Colonic mucosa (tissue), 4 donors: ENCODE measurements around the gene PKN1. TPM values are rescaled to one million over a fixed set of nuclear protein-coding genes. Genes with fewer than 3 reads are reported as not detected.

Experiments
- DNase-seq: peaks from one replicate; pipeline ENCODE4 v3.0.0-alpha.2; 2020
- H3K27ac ChIP-seq: fragments of 200-600 bp; one replicate; pipeline ENCODE4 v1.8.0; 2021
- H3K27me3 ChIP-seq: fragments of 200-600 bp; one replicate; pipeline ENCODE4 v1.8.0; 2021
- H3K36me3 ChIP-seq: fragments of 200-600 bp; one replicate; pipeline ENCODE4 v1.8.0; 2021
- H3K4me1 ChIP-seq: fragments of 200-600 bp; one replicate; pipeline ENCODE4 v1.8.0; 2021; ENCODE audit warnings: mild to moderate bottlenecking
- H3K4me3 ChIP-seq: fragments of 200-600 bp; one replicate; pipeline ENCODE4 v1.8.0; 2021
- H3K9ac ChIP-seq, 2 donors: one replicate each; pipeline ENCODE4 v1.7.0; 2013; ENCODE audit warnings: control low read depth in 2 of 2, low read depth in 2 of 2, low read length in 2 of 2
- H3K9me3 ChIP-seq: fragments of 200-600 bp; one replicate; pipeline ENCODE4 v1.8.0; 2021
- intact Hi-C: fragments of 100-400 bp; cut with DNase I; formaldehyde crosslinking; loops from one replicate; pipeline ENCODE4 v1.14.1; 2022
- total RNA-seq, 2 donors: library from RNA; stranded (reverse); fragmentation: NEBNext Ultra II Directional in 1 of 2; extraction: Animal tissue kit (Norgen Biotek cat#: 25700) in 1 of 2; gene quantifications; one replicate each; pipeline ENCODE4 v1.2.1, GENCODE V29; 2021
- TF ChIP-seq, protein P1 (sequence below): fragments of 200-600 bp; IDR thresholded peaks from one replicate; pipeline ENCODE4 v1.8.0; 2022; ENCODE audit warnings: antibody characterized with exemption, mild to moderate bottlenecking
- donor health status: healthy.
- donor health status: DM: no; HTN: no; CAD: no.
- donor health status: DM: no; HTN: no; CAD: no.

PKN1 gene
- total RNA-seq, 2 donors from 2014 or later = 35.9 to 37.5 TPM

GRCh38 chr19:14476673-14477401 is 43.7 kb downstream of the PKN1 start:
- Histone ChIP-seq H3K4me3 (no peak overlapping the region), H3K36me3 (peaks cover 6% of the 10 kb centered on the region), H3K27me3 (peaks cover 27% of the 10 kb centered on the region), H3K4me1 (peaks cover 9% of the 10 kb centered on the region), H3K9ac (no peak overlapping the region), H3K27ac (no peak overlapping the region), H3K9me3 (no peaks in the 10 kb centered on the region)
- TF ChIP-seq, protein P1, sequence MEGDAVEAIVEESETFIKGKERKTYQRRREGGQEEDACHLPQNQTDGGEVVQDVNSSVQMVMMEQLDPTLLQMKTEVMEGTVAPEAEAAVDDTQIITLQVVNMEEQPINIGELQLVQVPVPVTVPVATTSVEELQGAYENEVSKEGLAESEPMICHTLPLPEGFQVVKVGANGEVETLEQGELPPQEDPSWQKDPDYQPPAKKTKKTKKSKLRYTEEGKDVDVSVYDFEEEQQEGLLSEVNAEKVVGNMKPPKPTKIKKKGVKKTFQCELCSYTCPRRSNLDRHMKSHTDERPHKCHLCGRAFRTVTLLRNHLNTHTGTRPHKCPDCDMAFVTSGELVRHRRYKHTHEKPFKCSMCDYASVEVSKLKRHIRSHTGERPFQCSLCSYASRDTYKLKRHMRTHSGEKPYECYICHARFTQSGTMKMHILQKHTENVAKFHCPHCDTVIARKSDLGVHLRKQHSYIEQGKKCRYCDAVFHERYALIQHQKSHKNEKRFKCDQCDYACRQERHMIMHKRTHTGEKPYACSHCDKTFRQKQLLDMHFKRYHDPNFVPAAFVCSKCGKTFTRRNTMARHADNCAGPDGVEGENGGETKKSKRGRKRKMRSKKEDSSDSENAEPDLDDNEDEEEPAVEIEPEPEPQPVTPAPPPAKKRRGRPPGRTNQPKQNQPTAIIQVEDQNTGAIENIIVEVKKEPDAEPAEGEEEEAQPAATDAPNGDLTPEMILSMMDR = no peak
- DNase-seq = peak; percentile 60
- intact Hi-C loops = loop anchor here (10.0 kb wide), 1 partner anchor 332 kb away; no protein-coding TSS in a partner anchor

DNA sequence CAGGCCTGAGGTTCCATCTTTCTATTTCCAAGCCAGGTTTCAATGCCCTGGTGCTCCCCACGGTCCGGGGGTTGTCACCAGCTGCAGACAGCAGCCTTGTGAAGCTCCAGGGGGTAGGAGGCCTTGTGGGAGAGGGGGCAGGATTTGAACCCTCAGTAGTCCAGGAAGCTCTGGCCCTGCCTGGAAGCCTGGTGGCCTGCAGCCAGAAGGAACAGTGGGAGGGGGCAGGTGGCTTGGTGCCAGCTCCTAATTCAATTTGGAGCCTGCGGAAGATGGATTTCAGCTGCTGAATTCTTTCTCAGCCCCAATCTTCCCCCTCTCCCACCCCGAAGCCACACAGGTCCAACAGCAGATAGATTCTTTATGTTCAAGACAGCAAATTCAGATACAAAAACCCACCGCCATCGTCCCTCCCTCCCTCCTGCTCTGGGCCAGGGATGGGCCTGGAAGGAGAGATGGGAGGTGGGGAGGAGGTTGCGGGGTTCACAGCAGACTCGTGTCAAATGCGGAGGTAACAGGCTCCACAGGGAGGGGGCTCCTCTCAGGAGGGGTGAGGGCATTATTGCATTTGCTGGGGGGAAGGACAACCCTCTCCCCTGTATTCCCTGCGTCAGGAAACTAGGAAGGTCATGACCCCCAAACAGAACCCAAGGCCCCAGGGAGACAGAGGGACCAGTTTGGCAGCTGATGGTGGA is 44.5 kb downstream of the PKN1 start:
- H3K27ac ChIP-seq = no peak overlapping the region
- peaks cover 23% of the 10 kb centered on the region for H3K27me3 ChIP-seq
- TF ChIP-seq, protein P1 = no peak
- H3K4me3 ChIP-seq = no peak overlapping the region
- H3K9me3 ChIP-seq = no peaks in the 10 kb centered on the region
- H3K4me1 ChIP-seq = peaks cover 3% of the 10 kb centered on the region
- peaks cover 6% of the 10 kb centered on the region for H3K36me3 ChIP-seq
- no peak for DNase-seq
- H3K9ac ChIP-seq = peak overlapping the region in 1 of 2 donors; percentile 12
- intact Hi-C loops = loop anchor here (10.0 kb wide), 1 partner anchor 333 kb away; no protein-coding TSS in a partner anchor

DNA sequence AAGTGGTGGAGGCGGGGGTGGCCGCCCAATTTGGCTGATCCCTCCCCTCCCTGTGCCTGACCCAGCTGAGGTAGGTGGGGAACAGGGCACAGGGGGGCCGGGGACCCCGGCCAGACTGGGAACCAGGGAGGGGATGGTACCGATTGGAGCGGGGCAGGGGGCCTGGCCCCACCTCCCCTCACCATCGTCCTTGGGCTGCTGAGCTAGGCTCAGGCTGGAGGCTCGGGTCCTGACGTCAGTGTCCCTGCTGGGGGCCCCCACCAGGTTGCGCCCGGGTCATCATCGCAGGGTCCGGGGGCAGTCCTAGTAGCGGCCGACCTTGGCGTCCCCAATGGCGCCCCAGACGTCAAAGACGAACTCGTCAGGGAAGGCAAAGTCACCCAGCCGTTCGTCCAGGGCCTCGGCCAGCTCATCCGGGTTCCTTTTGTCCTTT is 45.0 kb downstream of the PKN1 start:
- intact Hi-C loops = loop anchor here (10.0 kb wide), 1 partner anchor 333 kb away; no protein-coding TSS in a partner anchor
- Histone ChIP-seq H3K4me3 (no peak overlapping the region), H3K36me3 (peaks cover 6% of the 10 kb centered on the region), H3K27me3 (peaks cover 18% of the 10 kb centered on the region), H3K4me1 (peaks cover 2% of the 10 kb centered on the region), H3K27ac (no peak overlapping the region), H3K9ac (no peak overlapping the region), H3K9me3 (no peaks in the 10 kb centered on the region)
- DNase-seq = no peak
- TF ChIP-seq, protein P1 = no peak

- peaks cover 6% of the 10 kb centered on the region for H3K36me3 ChIP-seq
- no peak overlapping the region for H3K4me3 ChIP-seq
- intact Hi-C loops = loop anchor here (10.0 kb wide), 1 partner anchor 335 kb away; no protein-coding TSS in a partner anchor
- H3K27ac ChIP-seq = no peak overlapping the region
- no peak for DNase-seq
- H3K4me1 ChIP-seq = peaks cover 2% of the 10 kb centered on the region
- H3K27me3 ChIP-seq = peaks cover 8% of the 10 kb centered on the region
- no peak overlapping the region for H3K9ac ChIP-seq
- TF ChIP-seq, protein P1 = no peak
- H3K9me3 ChIP-seq = no peaks in the 10 kb centered on the region
These were observed 46.3 kb downstream of the PKN1 start for GRCh38 chr19:14479309-14479974.

GRCh38 chr19:14479975-14480699 is 47.0 kb downstream of the PKN1 start:
- Histone ChIP-seq H3K9me3 (no peaks in the 10 kb centered on the region), H3K27me3 (peaks cover under 1% of the 10 kb centered on the region), H3K27ac (no peak overlapping the region), H3K36me3 (peaks cover 6% of the 10 kb centered on the region), H3K9ac (no peak overlapping the region), H3K4me1 (peaks cover under 1% of the 10 kb centered on the region), H3K4me3 (no peak overlapping the region)
- intact Hi-C loops = loop anchor here (10.0 kb wide), 2 partner anchors 45 to 335 kb away; partner anchors contain the start of gene PKN1
- TF ChIP-seq, protein P1 = peak; percentile 84
- no peak for DNase-seq
